ENCODE data around the gene DCUN1D3. TPM values are rescaled to one million over a fixed set of nuclear protein-coding genes. Genes with fewer than 3 reads are reported as not detected.
"Not testable (repeated sequence)": the region's sequence is repeated elsewhere in the genome, so short reads cannot be mapped to it uniquely, and the experiment has no call there.

The DCUN1D3 gene
- total and polyA plus RNA-seq, 2 donors (not counting 3 experiments of a cell fraction or from before 2014, with no cell fraction given): 10.4 to 35.0 TPM

DNA sequence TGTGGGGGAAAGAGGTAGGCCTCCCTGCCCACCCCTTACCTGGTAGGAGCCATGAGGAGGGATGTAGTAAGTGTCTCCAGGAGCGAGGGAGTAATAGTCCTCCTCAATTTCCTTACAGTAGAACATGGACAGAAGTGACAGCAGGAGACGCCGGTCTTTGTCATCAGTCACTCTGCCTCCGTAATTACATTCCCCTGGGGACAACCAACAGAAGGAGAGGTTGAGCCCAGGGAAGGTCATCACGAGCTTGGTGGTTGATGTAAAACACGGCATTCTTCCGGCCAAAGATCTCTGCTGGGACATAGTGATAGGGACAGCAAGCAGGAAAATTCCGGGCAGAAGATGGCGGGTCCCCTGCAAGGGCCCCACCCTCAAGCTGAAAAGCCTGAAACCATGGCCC is 48.3 kb upstream of the DCUN1D3 start:
- Histone ChIP-seq H3K36me3 (ENCODE audit: control insufficient read depth in 2 of 2, extremely low read depth in 1 of 2, insufficient read depth in 2 of 2, low read length in 2 of 2) (no peaks in the 10 kb centered on the region), H3K4me1 (ENCODE audit: control insufficient read depth, extremely low read depth, insufficient read depth, low read length) (no peaks in the 10 kb centered on the region), H3K27me3 (ENCODE audit: control insufficient read depth in 2 of 2, insufficient read depth in 2 of 2, low read length in 2 of 2) (no peaks in the 10 kb centered on the region), H3K79me2 (ENCODE audit: control insufficient read depth, insufficient read depth, low read length) (no peaks in the 10 kb centered on the region), H2AFZ (ENCODE audit: low read depth, low read length) (no peak overlapping the region), H3K9me3 (replicated peaks; ENCODE audit: control insufficient read depth, insufficient read depth, low read length) (no peaks in the 10 kb centered on the region), H4K20me1 (replicated peaks; ENCODE audit: control insufficient read depth, extremely low read depth, insufficient read depth, low read length) (no peaks in the 10 kb centered on the region), H3K4me3 (replicated peaks in 1 of 3; ENCODE audit: insufficient read depth in 1 of 3, low read depth in 1 of 3, low read length in 3 of 3) (no peak overlapping the region), H3K9me1 (replicated peaks; ENCODE audit: control insufficient read depth, extremely low read depth, insufficient read depth, low read length) (no peaks in the 10 kb centered on the region), H3K27ac (ENCODE audit: insufficient read depth, low read depth, low read length) (no peak overlapping the region), H3K9ac (replicated peaks; ENCODE audit: extremely low read depth, insufficient read depth, low read length) (no peak overlapping the region), H3K4me2 (ENCODE audit: insufficient read depth, low read length) (no peak overlapping the region)
- intact Hi-C loops (cut with micrococcal nuclease): no loop called here
- no peak for TF ChIP-seq MYC (IDR thresholded peaks at IDR 0.05; ENCODE audit: low read depth, low read length)
- no peak for TF ChIP-seq GATA2 (IDR thresholded peaks at IDR 0.05; ENCODE audit: insufficient read depth, insufficient read length, low read depth, low read length)
- no peak for TF ChIP-seq POLR2A (IDR thresholded peaks at IDR 0.05; ENCODE audit: low read depth, low read length)
- TF ChIP-seq JUN (IDR thresholded peaks at IDR 0.05; ENCODE audit: borderline replicate concordance, insufficient read depth, insufficient read length, low read depth): no peak
- TF ChIP-seq POLR2AphosphoS5 (IDR thresholded peaks at IDR 0.05; ENCODE audit: insufficient read depth, low read depth, low read length): no peak
- POLR2A ChIA-PET: no interaction called here
- DNase-seq (ENCODE audit: low read depth, low spot score) (no peak), FAIRE-seq (no peak)
- dilution Hi-C loops (cut with MboI; ENCODE audit: extremely low pct_ligation_motif_present, low sequenced_read_pairs): no loop called here
- CTCF ChIA-PET: no interaction called here
- BruUV-seq (replicated peaks): no TSS peak

DNA sequence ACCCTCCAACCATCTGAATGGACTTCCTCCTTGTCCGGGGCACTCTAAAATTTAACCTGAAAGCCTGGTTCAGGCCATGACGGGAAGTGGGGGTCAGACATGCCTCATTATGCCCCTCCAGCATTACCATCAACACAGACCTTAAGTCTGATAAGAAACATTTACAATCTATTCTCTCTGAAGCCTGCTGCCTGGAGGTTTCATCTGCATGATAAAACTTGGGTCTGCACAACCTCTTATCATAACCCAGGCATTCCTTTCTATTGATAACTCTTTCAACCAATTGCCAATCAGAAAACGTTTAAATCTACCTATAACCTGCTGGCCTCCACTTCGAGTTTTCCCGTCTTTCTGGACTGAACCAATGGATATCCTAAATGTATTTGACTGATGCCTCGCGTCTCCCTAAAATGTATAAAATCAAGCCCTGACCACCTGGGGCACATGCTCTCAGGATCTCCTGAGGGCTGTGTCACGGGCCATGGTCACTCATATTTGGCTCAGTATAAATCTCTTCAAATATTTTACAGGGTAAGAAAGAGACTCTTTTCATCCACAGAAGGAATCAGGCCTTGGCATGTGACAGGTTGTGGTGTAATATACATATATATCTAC is 46.0 kb upstream of the DCUN1D3 start:
- ChIA-PET CTCF (no interaction called here), POLR2A (no interaction called here)
- no peak for TF ChIP-seq POLR2A (IDR thresholded peaks at IDR 0.05; ENCODE audit: low read depth, low read length)
- TF ChIP-seq JUN (IDR thresholded peaks at IDR 0.05; ENCODE audit: borderline replicate concordance, insufficient read depth, insufficient read length, low read depth): no peak
- TF ChIP-seq POLR2AphosphoS5 (IDR thresholded peaks at IDR 0.05; ENCODE audit: insufficient read depth, low read depth, low read length): no peak
- TF ChIP-seq, protein P1, sequence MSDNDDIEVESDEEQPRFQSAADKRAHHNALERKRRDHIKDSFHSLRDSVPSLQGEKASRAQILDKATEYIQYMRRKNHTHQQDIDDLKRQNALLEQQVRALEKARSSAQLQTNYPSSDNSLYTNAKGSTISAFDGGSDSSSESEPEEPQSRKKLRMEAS (IDR thresholded peaks at IDR 0.05; ENCODE audit: insufficient read depth, insufficient read length): no peak
- Histone ChIP-seq H3K9me3 (replicated peaks; ENCODE audit: control insufficient read depth, insufficient read depth, low read length) (no peaks in the 10 kb centered on the region), H2AFZ (ENCODE audit: low read depth, low read length) (no peak overlapping the region), H4K20me1 (replicated peaks; ENCODE audit: control insufficient read depth, extremely low read depth, insufficient read depth, low read length) (no peaks in the 10 kb centered on the region), H3K4me1 (ENCODE audit: control insufficient read depth, extremely low read depth, insufficient read depth, low read length) (no peaks in the 10 kb centered on the region), H3K9me1 (replicated peaks; ENCODE audit: control insufficient read depth, extremely low read depth, insufficient read depth, low read length) (no peaks in the 10 kb centered on the region), H3K79me2 (ENCODE audit: control insufficient read depth, insufficient read depth, low read length) (no peaks in the 10 kb centered on the region), H3K27me3 (ENCODE audit: control insufficient read depth in 2 of 2, insufficient read depth in 2 of 2, low read length in 2 of 2) (no peaks in the 10 kb centered on the region), H3K4me2 (ENCODE audit: insufficient read depth, low read length) (no peak overlapping the region), H3K9ac (replicated peaks; ENCODE audit: extremely low read depth, insufficient read depth, low read length) (no peak overlapping the region), H3K4me3 (replicated peaks in 1 of 3; ENCODE audit: insufficient read depth in 1 of 3, low read depth in 1 of 3, low read length in 3 of 3) (no peak overlapping the region), H3K36me3 (ENCODE audit: control insufficient read depth in 2 of 2, extremely low read depth in 1 of 2, insufficient read depth in 2 of 2, low read length in 2 of 2) (no peaks in the 10 kb centered on the region), H3K27ac (ENCODE audit: insufficient read depth, low read depth, low read length) (no peak overlapping the region)
- FAIRE-seq (no peak), DNase-seq (ENCODE audit: low read depth, low spot score) (no peak)
- dilution Hi-C loops (cut with MboI; ENCODE audit: extremely low pct_ligation_motif_present, low sequenced_read_pairs) (no loop called here), intact Hi-C loops (cut with micrococcal nuclease) (no loop called here)
- no TSS peak for BruUV-seq (replicated peaks)

DNA sequence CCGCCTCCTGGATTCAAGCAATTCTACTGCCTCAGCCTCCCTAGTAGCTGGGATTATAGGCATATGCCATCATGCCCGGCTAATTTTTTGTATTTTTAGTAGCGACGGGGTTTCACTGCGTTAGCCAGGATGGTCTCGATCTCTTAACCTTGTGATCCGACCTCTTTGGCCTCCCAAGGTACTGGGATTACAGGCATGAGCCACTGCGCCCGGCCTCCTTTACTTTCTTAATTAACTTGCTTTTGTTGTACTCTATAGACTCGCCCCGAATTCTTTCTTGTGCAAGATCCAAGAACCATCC is 45.4 kb upstream of the DCUN1D3 start:
- H3K9me1 ChIP-seq (replicated peaks; ENCODE audit: control insufficient read depth, extremely low read depth, insufficient read depth, low read length); CTCF ChIA-PET; H3K9ac ChIP-seq (replicated peaks; ENCODE audit: extremely low read depth, insufficient read depth, low read length); H3K36me3 ChIP-seq (ENCODE audit: control insufficient read depth in 2 of 2, extremely low read depth in 1 of 2, insufficient read depth in 2 of 2, low read length in 2 of 2); FAIRE-seq; POLR2A ChIA-PET; dilution Hi-C loops (cut with MboI; ENCODE audit: extremely low pct_ligation_motif_present, low sequenced_read_pairs); H3K27me3 ChIP-seq (ENCODE audit: control insufficient read depth in 2 of 2, insufficient read depth in 2 of 2, low read length in 2 of 2); H3K4me3 ChIP-seq (replicated peaks in 1 of 3; ENCODE audit: insufficient read depth in 1 of 3, low read depth in 1 of 3, low read length in 3 of 3); H3K4me1 ChIP-seq (ENCODE audit: control insufficient read depth, extremely low read depth, insufficient read depth, low read length); H4K20me1 ChIP-seq (replicated peaks; ENCODE audit: control insufficient read depth, extremely low read depth, insufficient read depth, low read length); BruUV-seq (replicated peaks); DNase-seq (ENCODE audit: low read depth, low spot score); H3K27ac ChIP-seq (ENCODE audit: insufficient read depth, low read depth, low read length); H3K79me2 ChIP-seq (ENCODE audit: control insufficient read depth, insufficient read depth, low read length); H2AFZ ChIP-seq (ENCODE audit: low read depth, low read length); H3K4me2 ChIP-seq (ENCODE audit: insufficient read depth, low read length); H3K9me3 ChIP-seq (replicated peaks; ENCODE audit: control insufficient read depth, insufficient read depth, low read length): not testable (repeated sequence)
- intact Hi-C loops (cut with micrococcal nuclease): loop anchor here (2.0 kb wide), 2 partner anchors 35 to 95 kb away; no protein-coding TSS in a partner anchor

Data from endothelial cell of umbilical vein (primary cell).